Uterus (tissue), 4 donors: ENCODE data around the gene ADAMTS4. TPM values are rescaled to one million over a fixed set of nuclear protein-coding genes. Genes with fewer than 3 reads are reported as not detected.
"Not testable (repeated sequence)": the region's sequence is repeated elsewhere in the genome, so short reads cannot be mapped to it uniquely, and the experiment has no call there.

Experiments
- DNase-seq, 2 donors: peaks; one replicate each; pipeline ENCODE4 v3.0.0-alpha.2; 2019 to 2020
- H3K27ac ChIP-seq, 2 donors: fragments of 200-600 bp; sonication (generic); 1 replicate in 1 of 2; 2 replicates in 1 of 2; pipeline ENCODE4 v1.5.1; 2016 to 2018
- H3K27me3 ChIP-seq, 2 donors: fragments of 200-600 bp; sonication (generic); one replicate each; pipeline ENCODE4 v1.5.1; 2018 to 2019; ENCODE audit warnings: control low read depth in 1 of 2
- H3K36me3 ChIP-seq, 2 donors: fragments of 200-600 bp; sonication (generic); one replicate each; pipeline ENCODE4 v1.5.1; 2019; ENCODE audit warnings: control low read depth in 1 of 2
- H3K4me1 ChIP-seq, 2 donors: fragments of 200-600 bp; sonication (generic); one replicate each; pipeline ENCODE4 v1.5.1; 2018 to 2019; ENCODE audit warnings: control low read depth in 1 of 2
- H3K4me3 ChIP-seq, 2 donors: fragments of 200-600 bp; sonication (generic); 1 replicate in 1 of 2; 2 replicates in 1 of 2; pipeline ENCODE4 v1.5.1; 2018 to 2019; ENCODE audit warnings: mild to moderate bottlenecking in 1 of 2
- H3K9me3 ChIP-seq, 2 donors: fragments of 200-600 bp; sonication (generic); one replicate each; pipeline ENCODE4 v1.5.1; 2019; ENCODE audit warnings: control low read depth in 1 of 2
- POLR2A ChIP-seq, 2 donors: fragments of 450-650 bp; IDR thresholded peaks; one replicate each; pipeline ENCODE4 v1.6.1; 2016; ENCODE audit warnings: antibody characterized with exemption in 2 of 2, mild to moderate bottlenecking in 1 of 2, moderate library complexity in 1 of 2
- intact Hi-C: fragments of 100-400 bp; cut with DNase I; formaldehyde crosslinking; loops from one replicate; pipeline ENCODE4 v1.15.1; 2023; ENCODE audit warnings: low total_unique reads
- total RNA-seq, 4 donors: library from RNA; depleted of rRNA in 3 of 4; stranded (reverse); fragments of >200 nt in 3 of 4; gene quantifications; one replicate each; pipeline versions ENCODE4 v1.1.0 to v1.2.4, GENCODE V29; 2014 to 2023
- TF ChIP-seq, protein P1 (sequence below), 4 experiments: fragments of 200-600 bp in 2 of 4; fragments of 450-650 bp in 2 of 4; sonication (generic) in 2 of 4; IDR thresholded peaks; one replicate each; pipeline ENCODE4 v1.5.1; 2016 to 2019; ENCODE audit warnings: antibody characterized with exemption in 4 of 4, mild to moderate bottlenecking in 2 of 4, moderate library complexity in 1 of 4
- donor health status: DM: yes; HTN: yes; CAD: no.

The ADAMTS4 gene
- total RNA-seq, 4 donors from 2014 or later = 1.3 to 41.5 (median 10.9) TPM

GRCh38 chr1:161225178-161225533 lies 26.3 kb upstream of the ADAMTS4 start:
- no peak overlapping the region for H3K4me3 ChIP-seq
- peak overlapping the region; percentile 57 to 76 for H3K27ac ChIP-seq
- peaks cover 2 to 8% of the 10 kb centered on the region in 2 donors for H3K4me1 ChIP-seq
- TF ChIP-seq, protein P1, sequence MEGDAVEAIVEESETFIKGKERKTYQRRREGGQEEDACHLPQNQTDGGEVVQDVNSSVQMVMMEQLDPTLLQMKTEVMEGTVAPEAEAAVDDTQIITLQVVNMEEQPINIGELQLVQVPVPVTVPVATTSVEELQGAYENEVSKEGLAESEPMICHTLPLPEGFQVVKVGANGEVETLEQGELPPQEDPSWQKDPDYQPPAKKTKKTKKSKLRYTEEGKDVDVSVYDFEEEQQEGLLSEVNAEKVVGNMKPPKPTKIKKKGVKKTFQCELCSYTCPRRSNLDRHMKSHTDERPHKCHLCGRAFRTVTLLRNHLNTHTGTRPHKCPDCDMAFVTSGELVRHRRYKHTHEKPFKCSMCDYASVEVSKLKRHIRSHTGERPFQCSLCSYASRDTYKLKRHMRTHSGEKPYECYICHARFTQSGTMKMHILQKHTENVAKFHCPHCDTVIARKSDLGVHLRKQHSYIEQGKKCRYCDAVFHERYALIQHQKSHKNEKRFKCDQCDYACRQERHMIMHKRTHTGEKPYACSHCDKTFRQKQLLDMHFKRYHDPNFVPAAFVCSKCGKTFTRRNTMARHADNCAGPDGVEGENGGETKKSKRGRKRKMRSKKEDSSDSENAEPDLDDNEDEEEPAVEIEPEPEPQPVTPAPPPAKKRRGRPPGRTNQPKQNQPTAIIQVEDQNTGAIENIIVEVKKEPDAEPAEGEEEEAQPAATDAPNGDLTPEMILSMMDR (IDR thresholded peaks at IDR 0.05) = no peak
- TF ChIP-seq POLR2A (IDR thresholded peaks at IDR 0.05) = no peak
- intact Hi-C loops = no loop called here
- no peaks in the 10 kb centered on the region for H3K36me3 ChIP-seq
- no peaks in the 10 kb centered on the region for H3K27me3 ChIP-seq
- DNase-seq = no peak
- H3K9me3 ChIP-seq = no peaks in the 10 kb centered on the region

DNA sequence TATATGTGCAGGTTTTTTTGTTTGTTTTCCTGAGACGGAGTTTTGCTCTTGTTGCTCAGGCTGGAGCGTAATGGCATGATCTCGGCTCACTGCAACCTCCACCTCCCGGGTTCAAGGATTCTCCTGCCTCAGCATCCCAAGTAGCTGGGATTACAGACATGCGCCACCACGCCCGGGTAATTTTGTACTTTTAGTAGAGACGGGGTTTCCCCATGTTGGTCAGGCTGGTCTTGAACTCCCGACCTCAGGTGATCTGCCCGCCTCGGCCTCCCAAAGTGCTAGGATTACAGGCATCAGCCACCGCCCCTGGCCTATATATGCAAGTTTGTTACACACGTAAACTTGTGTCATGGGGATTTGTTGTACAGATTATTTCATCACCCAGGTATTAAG lies 25.8 kb upstream of the ADAMTS4 start:
- H3K9me3 ChIP-seq, H3K27ac ChIP-seq, H3K4me3 ChIP-seq, DNase-seq, H3K36me3 ChIP-seq, intact Hi-C loops, H3K27me3 ChIP-seq, H3K4me1 ChIP-seq: not testable (repeated sequence)

GRCh38 chr1:161223805-161224694 lies 25.2 kb upstream of the ADAMTS4 start:
- Histone ChIP-seq H3K36me3 (no peaks in the 10 kb centered on the region), H3K9me3 (no peaks in the 10 kb centered on the region), H3K4me3 (no peak overlapping the region), H3K27ac (no peak overlapping the region), H3K4me1 (peaks cover 2 to 8% of the 10 kb centered on the region in 2 donors), H3K27me3 (no peaks in the 10 kb centered on the region)
- no peak for TF ChIP-seq POLR2A (IDR thresholded peaks at IDR 0.05)
- TF ChIP-seq, protein P1 (IDR thresholded peaks at IDR 0.05) = no peak
- intact Hi-C loops = no loop called here
- DNase-seq = no peak

GRCh38 chr1:161222175-161223019 lies 23.5 kb upstream of the ADAMTS4 start:
- Histone ChIP-seq H3K27ac (no peak overlapping the region), H3K4me3 (no peak overlapping the region), H3K36me3 (no peaks in the 10 kb centered on the region), H3K9me3 (no peaks in the 10 kb centered on the region), H3K4me1 (peaks cover 2 to 8% of the 10 kb centered on the region in 2 donors), H3K27me3 (no peaks in the 10 kb centered on the region)
- no peak for DNase-seq
- no peak for TF ChIP-seq POLR2A (IDR thresholded peaks at IDR 0.05)
- TF ChIP-seq, protein P1 (IDR thresholded peaks at IDR 0.05) = no peak
- intact Hi-C loops = no loop called here

GRCh38 chr1:161220002-161220401 lies 21.1 kb upstream of the ADAMTS4 start:
- no peaks in the 10 kb centered on the region for H3K36me3 ChIP-seq
- intact Hi-C loops = no loop called here
- no peak overlapping the region for H3K27ac ChIP-seq
- H3K9me3 ChIP-seq = no peaks in the 10 kb centered on the region
- H3K4me3 ChIP-seq = no peak overlapping the region
- no peak for DNase-seq
- H3K4me1 ChIP-seq = no peaks in the 10 kb centered on the region
- H3K27me3 ChIP-seq = no peaks in the 10 kb centered on the region
- TF ChIP-seq POLR2A (IDR thresholded peaks at IDR 0.05) = no peak
- TF ChIP-seq, protein P1 (IDR thresholded peaks at IDR 0.05) = no peak
